HG03097 (cell line): ENCODE results near the gene ELN.
A peak's percentile ranks its signal among the peaks of the same experiment; 100 is the strongest.

Experiments
- ATAC-seq: cut with Tn5 transposase; IDR thresholded peaks from one replicate; pipeline ENCODE4 v1.9.1; 2021; ENCODE audit not compliant: unreplicated experiment, low FRiP score

ELN gene

GRCh38 chr7:74058486-74058885 is 30.5 kb downstream of the ELN start:
- ATAC-seq: no peak

GRCh38 chr7:74059037-74059436 is 31.1 kb downstream of the ELN start:
- ATAC-seq: no peak

DNA sequence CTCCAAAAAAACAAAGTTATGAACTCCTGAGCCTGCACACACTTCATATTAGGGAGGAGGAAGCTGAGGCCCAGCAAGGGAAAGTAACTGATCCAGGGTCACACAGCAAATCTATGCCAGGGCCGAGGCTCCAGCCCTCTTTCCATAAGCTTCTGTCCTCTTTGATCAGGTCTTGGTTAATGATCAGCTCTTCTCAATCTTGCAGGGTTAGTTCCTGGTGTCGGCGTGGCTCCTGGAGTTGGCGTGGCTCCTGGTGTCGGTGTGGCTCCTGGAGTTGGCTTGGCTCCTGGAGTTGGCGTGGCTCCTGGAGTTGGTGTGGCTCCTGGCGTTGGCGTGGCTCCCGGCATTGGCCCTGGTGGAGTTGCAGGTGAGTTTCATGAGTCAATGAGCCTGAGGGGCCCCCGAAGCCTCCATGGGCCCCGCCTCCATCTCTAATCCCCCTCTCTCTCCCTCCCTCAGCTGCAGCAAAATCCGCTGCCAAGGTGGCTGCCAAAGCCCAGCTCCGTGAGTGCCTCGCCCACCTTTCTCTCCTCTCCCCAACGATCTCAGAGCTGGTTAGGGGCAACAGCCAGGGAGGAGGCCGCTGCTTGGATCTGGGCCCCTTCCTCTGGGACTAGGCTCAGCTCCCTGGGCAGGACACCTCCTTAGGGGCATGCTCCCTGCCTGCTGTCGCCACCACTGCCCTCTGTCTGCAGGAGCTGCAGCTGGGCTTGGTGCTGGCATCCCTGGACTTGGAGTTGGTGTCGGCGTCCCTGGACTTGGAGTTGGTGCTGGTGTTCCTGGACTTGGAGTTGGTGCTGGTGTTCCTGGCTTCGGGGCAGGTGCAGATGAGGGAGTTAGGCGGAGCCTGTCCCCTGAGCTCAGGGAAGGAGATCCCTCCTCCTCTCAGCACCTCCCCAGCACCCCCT is 32.0 kb downstream of the ELN start:
- ATAC-seq: no peak

DNA sequence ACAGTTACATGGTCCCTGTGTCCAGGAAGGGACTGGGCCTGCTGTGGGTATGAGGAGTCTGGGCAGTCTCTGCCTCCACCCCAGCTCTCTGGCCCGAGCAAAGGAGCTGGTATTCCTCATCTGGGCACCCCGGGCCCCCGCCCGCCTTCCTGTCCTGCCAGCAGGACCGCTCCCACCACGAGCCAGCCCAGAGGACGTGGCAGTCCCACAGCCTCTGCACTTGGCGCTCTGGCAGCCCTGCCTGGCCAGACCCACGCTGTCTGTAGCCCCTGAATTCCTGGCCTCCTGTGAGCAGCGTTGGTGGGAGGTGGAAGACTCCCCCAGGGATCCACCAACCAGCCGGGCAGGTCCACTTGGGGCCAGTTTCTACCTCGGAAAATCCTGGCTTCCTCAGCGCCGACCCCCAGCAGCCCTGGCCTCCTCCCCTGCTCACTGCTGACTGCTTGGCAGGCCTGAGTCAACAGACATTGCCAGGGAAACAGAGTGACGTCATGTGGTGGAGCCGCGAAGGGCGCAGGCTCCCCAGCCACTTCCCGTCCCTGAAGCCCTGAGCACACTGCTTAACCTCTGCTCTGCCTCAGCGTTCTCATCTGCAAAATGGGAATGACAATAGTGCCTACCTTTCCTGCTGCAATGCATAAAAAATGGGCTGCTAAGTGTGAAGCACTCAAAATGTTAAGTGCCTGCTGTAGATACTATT is 34.0 kb downstream of the ELN start:
- ATAC-seq: no peak

DNA sequence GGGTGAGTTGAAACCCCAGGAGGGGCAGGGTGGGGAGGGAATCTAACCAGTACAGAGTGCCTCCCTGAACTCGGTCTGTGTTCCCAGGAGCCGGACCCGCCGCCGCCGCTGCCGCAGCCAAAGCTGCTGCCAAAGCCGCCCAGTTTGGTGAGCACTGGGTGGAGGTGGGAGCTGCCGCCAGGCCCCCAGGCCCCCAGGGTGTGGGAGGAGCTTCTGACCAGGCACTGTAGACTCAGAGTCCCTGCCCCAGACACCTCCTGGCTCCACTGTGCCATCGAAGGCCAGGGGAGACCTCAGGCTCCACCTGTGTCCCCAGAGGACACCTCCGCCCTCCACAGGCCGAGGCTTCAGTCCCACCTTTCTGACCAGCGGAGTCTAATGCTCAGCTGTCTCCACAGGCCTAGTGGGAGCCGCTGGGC is 35.3 kb downstream of the ELN start:
- no peak for ATAC-seq

DNA sequence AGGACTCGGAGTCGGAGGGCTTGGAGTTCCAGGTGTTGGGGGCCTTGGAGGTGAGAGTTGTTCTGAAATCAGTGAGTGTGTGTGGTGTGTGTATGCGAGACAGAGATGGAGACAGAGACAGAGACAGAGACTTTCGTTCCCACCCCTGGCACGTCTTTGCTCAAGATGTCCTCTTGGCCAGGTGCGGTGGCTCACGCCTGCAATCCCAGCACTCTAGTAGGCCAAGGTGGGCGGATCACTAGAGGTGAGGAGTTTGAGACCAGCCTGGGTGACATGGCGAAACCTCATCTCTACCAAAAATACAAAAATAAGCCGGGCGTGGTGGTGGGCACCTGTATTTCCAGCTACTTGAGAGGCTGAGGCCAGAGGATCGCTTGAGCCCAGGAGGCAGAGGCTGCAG is 35.7 kb downstream of the ELN start:
- no peak for ATAC-seq

DNA sequence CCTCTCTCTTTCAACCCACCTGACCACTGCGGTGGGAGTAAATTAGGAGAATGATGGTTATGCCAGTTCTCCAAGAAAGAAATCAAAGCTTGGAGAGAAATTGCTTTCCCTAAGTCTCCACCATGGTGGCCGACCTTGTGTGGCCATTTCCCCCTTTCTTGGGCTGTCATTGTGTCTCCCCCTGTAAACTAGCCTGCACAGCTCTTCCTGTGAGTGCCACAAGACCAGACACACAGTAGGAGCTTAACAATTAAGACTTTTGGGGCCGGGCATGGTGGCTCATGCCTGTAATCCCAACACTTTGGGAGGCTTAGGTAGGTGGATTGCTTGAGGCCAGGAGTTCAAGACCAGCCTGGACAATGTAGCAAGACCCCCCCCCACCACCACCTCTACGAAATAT is 36.7 kb downstream of the ELN start:
- no peak for ATAC-seq

DNA sequence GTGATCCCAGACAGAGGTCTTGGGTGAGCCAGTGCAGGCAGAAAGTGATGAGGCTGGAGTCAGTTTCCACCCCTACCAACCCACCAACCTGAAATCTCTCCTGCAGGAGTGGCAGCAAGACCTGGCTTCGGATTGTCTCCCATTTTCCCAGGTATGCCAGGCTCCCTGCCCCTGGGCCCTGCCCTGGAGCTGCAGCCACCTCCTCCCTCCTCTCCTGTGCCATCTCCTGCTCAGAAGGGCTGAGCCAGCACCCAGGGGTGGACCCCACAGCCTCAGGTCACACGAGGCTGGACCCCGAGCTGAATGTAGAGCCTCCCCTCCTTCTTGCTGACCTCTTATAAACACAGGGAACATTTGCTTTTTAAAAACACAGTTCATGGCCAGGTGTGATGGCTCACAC is 38.7 kb downstream of the ELN start:
- no peak for ATAC-seq

- ATAC-seq: no peak
These were observed 40.6 kb downstream of the ELN start for GRCh38 chr7:74068378-74069085.

GRCh38 chr7:74069086-74069541 is 41.1 kb downstream of the ELN start:
- ATAC-seq: no peak

GRCh38 chr7:74069790-74070618 is 42.0 kb downstream of the ELN start:
- no peak for ATAC-seq

GRCh38 chr7:74070619-74070921 is 42.6 kb downstream of the ELN start:
- no peak for ATAC-seq

DNA sequence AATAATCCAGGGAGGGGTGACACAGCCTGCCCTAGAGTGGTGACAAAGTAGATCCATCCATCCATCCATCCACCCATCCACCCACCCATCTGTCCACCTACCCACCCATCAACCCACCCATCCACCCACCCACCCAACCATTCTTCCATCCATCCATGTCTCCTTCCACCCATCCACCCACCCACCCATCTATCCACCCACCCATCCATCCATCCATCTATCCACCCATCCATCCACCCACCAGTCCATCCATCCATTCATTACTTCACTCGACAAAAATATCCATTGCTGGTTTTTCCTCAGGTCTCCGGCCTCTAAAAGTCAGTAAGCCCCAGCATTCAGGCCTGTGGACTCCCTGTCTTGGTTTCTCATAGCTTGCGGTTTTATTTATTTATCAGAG is 43.1 kb downstream of the ELN start:
- no peak for ATAC-seq

GRCh38 chr7:74074770-74075169 is 46.8 kb downstream of the ELN start:
- ATAC-seq: no peak

DNA sequence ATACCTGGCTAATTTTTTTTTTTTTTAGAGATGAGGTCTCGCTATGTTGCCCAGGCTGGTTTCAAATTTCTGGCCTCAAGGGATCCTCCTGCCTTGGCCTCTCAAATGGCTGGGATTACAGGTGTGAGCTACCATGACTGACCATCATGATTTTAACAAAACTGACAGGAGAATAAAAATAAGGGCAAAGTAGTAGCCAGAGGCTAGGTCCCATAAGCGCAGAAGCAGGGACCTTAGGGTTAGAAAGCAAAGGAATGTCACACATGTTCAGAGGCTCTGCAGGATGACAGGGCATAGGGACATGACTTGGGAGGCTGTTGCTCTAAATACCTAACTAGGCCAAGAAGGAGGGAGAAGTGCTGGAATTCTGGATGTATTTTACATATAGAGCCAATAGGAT is 50.5 kb downstream of the ELN start:
- no peak for ATAC-seq

- no peak for ATAC-seq
These were observed 54.8 kb downstream of the ELN start for GRCh38 chr7:74082770-74083116.

DNA sequence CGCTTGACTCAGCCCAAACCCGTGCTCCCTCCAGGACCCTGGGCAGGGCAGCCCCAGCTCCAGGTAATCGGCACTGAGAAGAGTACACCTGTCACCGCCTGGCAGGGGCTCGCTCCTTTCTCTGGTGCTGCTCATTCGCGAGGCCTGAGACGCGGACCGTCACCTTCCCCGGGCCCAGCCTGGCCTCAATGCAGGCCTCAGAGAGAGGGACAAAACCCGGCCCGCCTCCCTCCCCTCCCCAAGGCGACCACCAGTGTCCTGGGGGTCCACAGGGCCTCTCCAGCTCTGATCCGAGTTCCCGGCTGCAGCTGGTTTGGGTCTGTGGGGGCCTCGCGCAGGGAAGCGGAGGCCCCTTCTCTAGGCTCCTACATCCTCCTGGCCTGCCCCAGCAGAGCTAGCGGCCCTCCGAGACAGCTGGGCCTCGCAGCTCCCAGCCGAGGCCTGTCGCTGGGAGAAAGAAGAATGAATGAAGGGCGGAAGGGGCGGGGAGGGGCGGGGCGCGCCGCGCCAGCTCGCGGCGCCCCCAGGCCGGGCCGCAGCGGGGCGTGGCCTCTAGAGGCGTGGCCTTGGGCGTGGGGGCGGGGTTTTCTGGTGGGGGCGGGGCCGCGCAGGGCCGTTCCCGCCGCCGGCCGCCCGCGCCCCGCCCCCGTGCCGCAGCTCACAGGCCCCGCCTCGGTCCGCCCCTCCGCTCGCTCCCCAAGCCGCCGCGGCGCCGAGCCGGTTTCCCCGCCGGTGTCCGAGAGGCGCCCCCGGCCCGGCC is 55.3 kb downstream of the ELN start, which contains the start of gene LIMK1:
Gene LIMK1, plus strand, starts transcription at position 688 of the 760 bp plus-strand sequence. CDS start 187 bp downstream, outside the sequence.
- ATAC-seq: peak; percentile 62

DNA sequence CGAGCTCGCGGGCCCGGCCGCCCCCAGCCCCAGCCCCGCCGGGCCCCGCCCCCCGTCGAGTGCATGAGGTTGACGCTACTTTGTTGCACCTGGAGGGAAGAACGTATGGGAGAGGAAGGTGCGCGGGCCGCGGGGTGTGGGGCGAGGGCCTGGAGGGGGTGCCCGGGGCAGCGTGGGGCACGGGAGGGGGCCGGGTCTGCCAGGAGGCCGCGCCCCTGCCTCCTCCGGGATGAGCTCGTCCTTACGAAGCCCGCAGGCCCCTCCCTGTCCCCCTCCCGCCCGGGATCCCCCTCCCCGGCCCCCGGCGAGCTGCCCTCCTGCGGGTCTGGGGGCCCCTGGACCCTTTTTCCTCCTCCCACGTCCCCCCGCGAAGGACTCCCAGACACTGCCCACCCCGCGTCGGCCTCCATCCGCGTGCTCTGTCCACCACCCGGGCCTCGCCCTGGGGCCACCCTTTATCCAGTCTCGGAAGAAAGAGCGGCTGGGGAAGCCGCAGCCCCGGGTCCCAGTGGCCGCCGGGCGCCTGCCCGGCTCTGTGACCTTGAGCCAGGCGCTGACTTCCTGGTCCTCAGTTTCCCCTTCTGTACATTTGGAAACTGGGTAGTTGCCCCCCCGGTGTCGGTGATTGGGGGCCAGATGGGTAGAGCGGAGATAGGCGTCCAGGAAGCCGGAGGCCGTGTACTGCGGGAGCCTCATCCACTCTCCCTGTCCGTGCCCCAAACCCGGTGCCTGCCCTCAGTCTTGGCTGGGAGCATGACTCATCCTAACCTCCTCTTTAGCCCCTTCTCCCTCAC is 56.2 kb downstream of the ELN start:
- peak; percentile 5 for ATAC-seq
